ENCODE data around the gene FOXJ2. TPM values are rescaled to one million over a fixed set of nuclear protein-coding genes. Genes with fewer than 3 reads are reported as not detected.
"Not testable (repeated sequence)": the region's sequence is repeated elsewhere in the genome, so short reads cannot be mapped to it uniquely, and the experiment has no call there.

FOXJ2 gene
- total RNA-seq, 1 experiment from 2014 or later, result 30.3 TPM

DNA sequence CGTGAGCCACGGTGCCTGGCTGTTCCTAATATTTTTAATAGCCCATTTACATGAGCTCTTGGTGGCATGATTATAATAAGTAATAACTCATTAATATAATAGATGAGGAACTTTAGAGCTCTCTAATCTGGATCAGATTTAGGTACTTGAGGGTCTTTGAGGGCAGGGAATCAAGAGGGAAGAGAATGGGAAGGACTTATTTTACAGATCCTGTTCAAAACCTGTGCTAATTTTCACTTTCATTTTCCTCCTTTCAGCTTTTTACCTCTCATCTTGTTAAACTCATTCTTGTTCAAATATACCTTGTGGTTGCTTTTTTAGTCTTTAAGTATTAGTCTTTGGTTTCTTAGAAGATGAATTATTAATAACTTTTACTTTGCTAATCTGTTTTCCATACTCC is 55.1 kb downstream of the FOXJ2 start:
- H4K20me1 ChIP-seq (ENCODE audit: insufficient read depth), result peaks cover 6% of the 10 kb centered on the region; the same call in 1 of the 2 replicates
- H3K79me2 ChIP-seq (ENCODE audit: low read depth), result peaks cover 47% of the 10 kb centered on the region
- ChIA-PET POLR2A (ENCODE audit: unreplicated experiment) (no interaction called here), CTCF (interaction anchor here (0.5 kb wide), 2 partner anchors 138 to 1592 kb away, joined by 3 to 8 read pairs; no protein-coding TSS in a partner anchor)
- DNase-seq, result no peak
- H3K9me2 ChIP-seq (ENCODE audit: insufficient read depth), result no peaks in the 10 kb centered on the region
- no peak overlapping the region for H2AFZ ChIP-seq
- TF ChIP-seq EZH2 (IDR thresholded peaks at IDR 0.05; ENCODE audit: low read depth), result no peak
- TF ChIP-seq, protein P1, sequence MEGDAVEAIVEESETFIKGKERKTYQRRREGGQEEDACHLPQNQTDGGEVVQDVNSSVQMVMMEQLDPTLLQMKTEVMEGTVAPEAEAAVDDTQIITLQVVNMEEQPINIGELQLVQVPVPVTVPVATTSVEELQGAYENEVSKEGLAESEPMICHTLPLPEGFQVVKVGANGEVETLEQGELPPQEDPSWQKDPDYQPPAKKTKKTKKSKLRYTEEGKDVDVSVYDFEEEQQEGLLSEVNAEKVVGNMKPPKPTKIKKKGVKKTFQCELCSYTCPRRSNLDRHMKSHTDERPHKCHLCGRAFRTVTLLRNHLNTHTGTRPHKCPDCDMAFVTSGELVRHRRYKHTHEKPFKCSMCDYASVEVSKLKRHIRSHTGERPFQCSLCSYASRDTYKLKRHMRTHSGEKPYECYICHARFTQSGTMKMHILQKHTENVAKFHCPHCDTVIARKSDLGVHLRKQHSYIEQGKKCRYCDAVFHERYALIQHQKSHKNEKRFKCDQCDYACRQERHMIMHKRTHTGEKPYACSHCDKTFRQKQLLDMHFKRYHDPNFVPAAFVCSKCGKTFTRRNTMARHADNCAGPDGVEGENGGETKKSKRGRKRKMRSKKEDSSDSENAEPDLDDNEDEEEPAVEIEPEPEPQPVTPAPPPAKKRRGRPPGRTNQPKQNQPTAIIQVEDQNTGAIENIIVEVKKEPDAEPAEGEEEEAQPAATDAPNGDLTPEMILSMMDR (conservative IDR thresholded peaks at IDR 0.05), result no peak
- H3K4me3 ChIP-seq, result no peak overlapping the region
- BruUV-seq (replicated peaks), result no TSS peak
- peaks cover 10% of the 10 kb centered on the region; the same call in 1 of the 2 replicates for H3K4me1 ChIP-seq (replicated peaks; ENCODE audit: insufficient read depth)
- H3K27ac ChIP-seq, result no peak overlapping the region
- peaks cover 14% of the 10 kb centered on the region for H3K36me3 ChIP-seq (ENCODE audit: low read depth)
- H3K4me2 ChIP-seq, result no peak overlapping the region
- H3F3A ChIP-seq (ENCODE audit: insufficient read depth, low read depth), result peaks cover 4% of the 10 kb centered on the region; the same call in 1 of the 2 replicates
- H3K9me3 ChIP-seq (ENCODE audit: insufficient read depth, low read depth), result no peaks in the 10 kb centered on the region
- H3K27me3 ChIP-seq (ENCODE audit: insufficient read depth, low read depth), result no peaks in the 10 kb centered on the region
- intact Hi-C loops (cut with micrococcal nuclease; ENCODE audit: unreplicated experiment), result no loop called here

DNA sequence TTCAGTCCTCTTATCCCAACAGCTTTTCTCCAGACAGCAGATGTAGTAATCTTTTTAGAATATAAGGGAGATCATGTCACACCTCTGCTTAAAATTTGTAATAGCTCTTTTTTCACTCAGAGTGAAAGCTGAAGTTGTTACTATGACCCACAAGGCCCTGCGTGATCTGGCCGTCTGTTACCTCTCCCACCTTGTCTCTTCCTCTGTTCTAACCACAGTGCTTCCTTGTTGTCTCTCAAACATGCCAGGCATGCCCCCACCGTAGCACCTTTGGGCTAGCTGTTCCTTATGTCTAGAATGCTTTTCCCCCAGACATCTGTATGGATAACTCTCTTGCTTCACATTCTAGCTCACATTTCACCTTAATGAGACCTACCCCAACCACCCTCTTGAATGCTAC is 56.1 kb downstream of the FOXJ2 start:
- no peaks in the 10 kb centered on the region for H3K27me3 ChIP-seq (ENCODE audit: insufficient read depth, low read depth)
- H3K27ac ChIP-seq, result no peak overlapping the region
- peaks cover 6% of the 10 kb centered on the region; the same call in 1 of the 2 replicates for H4K20me1 ChIP-seq (ENCODE audit: insufficient read depth)
- peaks cover 17% of the 10 kb centered on the region for H3K36me3 ChIP-seq (ENCODE audit: low read depth)
- TF ChIP-seq, protein P1 (conservative IDR thresholded peaks at IDR 0.05), result no peak
- TF ChIP-seq EZH2 (IDR thresholded peaks at IDR 0.05; ENCODE audit: low read depth), result no peak
- peaks cover 38% of the 10 kb centered on the region for H3K79me2 ChIP-seq (ENCODE audit: low read depth)
- 0 out of 2 replicates have a peak, but pooled peaks cover under 1% of the 10 kb centered on the region for H3K4me1 ChIP-seq (replicated peaks; ENCODE audit: insufficient read depth)
- ChIA-PET CTCF (no interaction called here), POLR2A (ENCODE audit: unreplicated experiment) (interaction anchor here (0.6 kb wide), 1 partner anchor 190 kb away, joined by 8 read pairs; no protein-coding TSS in a partner anchor)
- no peak overlapping the region for H3K4me3 ChIP-seq
- intact Hi-C loops (cut with micrococcal nuclease; ENCODE audit: unreplicated experiment), result no loop called here
- DNase-seq, result no peak
- no peaks in the 10 kb centered on the region for H3K9me3 ChIP-seq (ENCODE audit: insufficient read depth, low read depth)
- H2AFZ ChIP-seq, result no peak overlapping the region
- no peak overlapping the region for H3K4me2 ChIP-seq
- no peaks in the 10 kb centered on the region for H3K9me2 ChIP-seq (ENCODE audit: insufficient read depth)
- no peaks in the 10 kb centered on the region for H3F3A ChIP-seq (ENCODE audit: insufficient read depth, low read depth)
- BruUV-seq (replicated peaks), result no TSS peak

DNA sequence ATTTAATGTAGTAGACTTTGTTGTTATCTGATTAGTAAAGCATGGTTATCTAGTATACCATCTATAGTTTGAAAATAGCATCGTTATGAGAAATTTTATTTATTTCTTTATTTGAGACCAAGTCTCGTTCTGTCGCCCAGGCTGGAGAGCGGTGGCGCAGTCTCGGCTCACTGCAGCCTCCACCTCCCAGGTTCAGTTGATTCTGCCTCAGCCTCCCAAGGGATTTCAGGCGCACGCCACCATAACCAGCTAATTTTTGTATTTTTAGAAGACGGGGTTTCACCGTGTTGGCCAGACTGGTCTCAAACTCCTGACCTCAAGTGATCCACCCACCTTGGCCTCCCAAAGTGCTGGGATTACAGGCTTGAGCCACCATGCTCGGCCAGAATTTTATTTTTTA is 56.8 kb downstream of the FOXJ2 start:
- H3K4me1 ChIP-seq (replicated peaks; ENCODE audit: insufficient read depth); POLR2A ChIA-PET (ENCODE audit: unreplicated experiment); DNase-seq; H3F3A ChIP-seq (ENCODE audit: insufficient read depth, low read depth); H3K27me3 ChIP-seq (ENCODE audit: insufficient read depth, low read depth); H2AFZ ChIP-seq; H3K4me3 ChIP-seq; BruUV-seq (replicated peaks); H3K27ac ChIP-seq; H3K4me2 ChIP-seq; CTCF ChIA-PET; intact Hi-C loops (cut with micrococcal nuclease; ENCODE audit: unreplicated experiment); H3K9me3 ChIP-seq (ENCODE audit: insufficient read depth, low read depth); H3K9me2 ChIP-seq (ENCODE audit: insufficient read depth); H4K20me1 ChIP-seq (ENCODE audit: insufficient read depth): not testable (repeated sequence)
- H3K36me3 ChIP-seq (ENCODE audit: low read depth), result peaks cover 17% of the 10 kb centered on the region
- peaks cover 31% of the 10 kb centered on the region for H3K79me2 ChIP-seq (ENCODE audit: low read depth)

DNA sequence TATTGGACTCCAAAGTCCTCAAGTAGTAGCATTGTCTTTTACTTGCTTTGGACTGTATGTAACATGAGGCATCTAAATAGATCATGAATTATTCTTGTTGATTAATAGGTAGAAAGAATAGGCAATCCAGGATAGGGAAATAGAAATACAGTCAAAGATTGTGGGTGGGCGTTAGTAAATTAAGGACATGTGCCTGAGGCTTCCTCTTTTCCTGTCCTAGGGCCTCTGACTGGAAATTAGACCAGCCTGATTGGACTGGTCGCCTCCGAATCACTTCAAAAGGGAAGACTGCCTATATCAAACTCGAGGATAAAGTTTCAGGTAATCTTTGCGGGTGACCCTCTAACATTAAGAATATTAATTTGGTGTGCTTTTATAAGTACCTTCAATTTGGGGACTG is 57.2 kb downstream of the FOXJ2 start:
- no peak for DNase-seq
- no peaks in the 10 kb centered on the region for H3K4me1 ChIP-seq (replicated peaks; ENCODE audit: insufficient read depth)
- intact Hi-C loops (cut with micrococcal nuclease; ENCODE audit: unreplicated experiment), result no loop called here
- H3K36me3 ChIP-seq (ENCODE audit: low read depth), result peaks cover 17% of the 10 kb centered on the region
- H3K27ac ChIP-seq, result no peak overlapping the region
- ChIA-PET CTCF (no interaction called here), POLR2A (ENCODE audit: unreplicated experiment) (no interaction called here)
- BruUV-seq (replicated peaks), result no TSS peak
- no peak overlapping the region for H3K4me3 ChIP-seq
- H2AFZ ChIP-seq, result no peak overlapping the region
- no peak for TF ChIP-seq EZH2 (IDR thresholded peaks at IDR 0.05; ENCODE audit: low read depth)
- TF ChIP-seq, protein P1 (conservative IDR thresholded peaks at IDR 0.05), result no peak
- H3K4me2 ChIP-seq, result no peak overlapping the region
- H3K27me3 ChIP-seq (ENCODE audit: insufficient read depth, low read depth), result no peaks in the 10 kb centered on the region
- H3K9me3 ChIP-seq (ENCODE audit: insufficient read depth, low read depth), result no peaks in the 10 kb centered on the region
- H3F3A ChIP-seq (ENCODE audit: insufficient read depth, low read depth), result no peaks in the 10 kb centered on the region
- peaks cover 26% of the 10 kb centered on the region for H3K79me2 ChIP-seq (ENCODE audit: low read depth)
- H4K20me1 ChIP-seq (ENCODE audit: insufficient read depth), result peaks cover 6% of the 10 kb centered on the region; the same call in 1 of the 2 replicates
- H3K9me2 ChIP-seq (ENCODE audit: insufficient read depth), result no peaks in the 10 kb centered on the region

Data from PC-9 (cell line).